ENCODE results near the gene RNF225.

DNA sequence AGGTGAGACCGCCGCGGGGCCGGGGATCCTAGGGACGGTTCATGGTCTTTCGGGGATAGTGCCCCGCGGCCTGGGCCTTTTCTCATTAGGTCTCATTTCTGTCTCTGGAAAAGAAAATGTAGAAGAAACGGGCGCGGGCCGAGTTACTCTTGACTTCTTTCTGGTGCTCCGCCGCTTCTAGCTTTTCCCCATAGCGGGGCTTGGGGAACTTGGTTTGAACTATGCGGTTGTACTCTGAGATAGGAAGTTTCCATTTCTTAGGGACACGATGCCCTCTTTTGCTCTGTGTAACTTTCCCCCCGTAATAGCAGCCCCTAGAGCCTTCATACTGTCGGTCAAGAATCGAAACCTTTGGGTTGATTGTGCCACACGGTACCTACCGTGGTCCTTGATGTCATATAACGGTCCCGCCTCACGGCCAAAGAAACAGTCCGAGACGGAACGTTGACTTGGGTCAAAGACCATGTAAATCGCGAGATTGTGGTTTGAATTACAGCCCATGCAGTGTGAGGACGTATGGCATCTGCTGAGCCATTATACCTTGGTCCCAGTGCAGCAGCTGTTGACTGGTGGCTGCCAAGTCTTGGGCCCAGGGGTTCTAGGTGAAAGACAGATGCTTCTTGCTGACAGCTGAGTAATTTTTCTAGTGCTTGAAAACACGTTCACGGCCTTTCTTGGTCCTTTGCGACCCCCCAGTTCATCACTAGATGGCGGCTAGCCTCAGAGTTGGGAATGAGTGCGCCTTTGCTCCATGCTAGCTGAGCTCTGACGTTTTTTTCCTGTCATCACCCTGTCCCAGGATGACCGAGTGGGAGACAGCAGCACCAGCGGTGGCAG is 7.9 kb upstream of the RNF225 start:
- TF ChIP-seq, protein P1, sequence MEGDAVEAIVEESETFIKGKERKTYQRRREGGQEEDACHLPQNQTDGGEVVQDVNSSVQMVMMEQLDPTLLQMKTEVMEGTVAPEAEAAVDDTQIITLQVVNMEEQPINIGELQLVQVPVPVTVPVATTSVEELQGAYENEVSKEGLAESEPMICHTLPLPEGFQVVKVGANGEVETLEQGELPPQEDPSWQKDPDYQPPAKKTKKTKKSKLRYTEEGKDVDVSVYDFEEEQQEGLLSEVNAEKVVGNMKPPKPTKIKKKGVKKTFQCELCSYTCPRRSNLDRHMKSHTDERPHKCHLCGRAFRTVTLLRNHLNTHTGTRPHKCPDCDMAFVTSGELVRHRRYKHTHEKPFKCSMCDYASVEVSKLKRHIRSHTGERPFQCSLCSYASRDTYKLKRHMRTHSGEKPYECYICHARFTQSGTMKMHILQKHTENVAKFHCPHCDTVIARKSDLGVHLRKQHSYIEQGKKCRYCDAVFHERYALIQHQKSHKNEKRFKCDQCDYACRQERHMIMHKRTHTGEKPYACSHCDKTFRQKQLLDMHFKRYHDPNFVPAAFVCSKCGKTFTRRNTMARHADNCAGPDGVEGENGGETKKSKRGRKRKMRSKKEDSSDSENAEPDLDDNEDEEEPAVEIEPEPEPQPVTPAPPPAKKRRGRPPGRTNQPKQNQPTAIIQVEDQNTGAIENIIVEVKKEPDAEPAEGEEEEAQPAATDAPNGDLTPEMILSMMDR (IDR thresholded peaks at IDR 0.05) = no peak
- no peak for TF ChIP-seq POLR2AphosphoS5 (IDR thresholded peaks at IDR 0.05; ENCODE audit: insufficient read depth in 1 of 2, low read depth in 1 of 2)
